Uterus (tissue), 4 donors: ENCODE results near the gene MMEL1. TPM values are rescaled to one million over a fixed set of nuclear protein-coding genes. Genes with fewer than 3 reads are reported as not detected.

Source experiments
- DNase-seq, 2 donors: peaks; one replicate each; pipeline ENCODE4 v3.0.0-alpha.2; 2019 to 2020
- H3K27ac ChIP-seq, 2 donors: fragments of 200-600 bp; sonication (generic); 1 replicate in 1 of 2; 2 replicates in 1 of 2; pipeline ENCODE4 v1.5.1; 2016 to 2018
- H3K27me3 ChIP-seq, 2 donors: fragments of 200-600 bp; sonication (generic); one replicate each; pipeline ENCODE4 v1.5.1; 2018 to 2019; ENCODE audit warnings: control low read depth in 1 of 2
- H3K36me3 ChIP-seq, 2 donors: fragments of 200-600 bp; sonication (generic); one replicate each; pipeline ENCODE4 v1.5.1; 2019; ENCODE audit warnings: control low read depth in 1 of 2
- H3K4me1 ChIP-seq, 2 donors: fragments of 200-600 bp; sonication (generic); one replicate each; pipeline ENCODE4 v1.5.1; 2018 to 2019; ENCODE audit warnings: control low read depth in 1 of 2
- H3K4me3 ChIP-seq, 2 donors: fragments of 200-600 bp; sonication (generic); 1 replicate in 1 of 2; 2 replicates in 1 of 2; pipeline ENCODE4 v1.5.1; 2018 to 2019; ENCODE audit warnings: mild to moderate bottlenecking in 1 of 2
- H3K9me3 ChIP-seq, 2 donors: fragments of 200-600 bp; sonication (generic); one replicate each; pipeline ENCODE4 v1.5.1; 2019; ENCODE audit warnings: control low read depth in 1 of 2
- CTCF ChIP-seq, 4 experiments: fragments of 200-600 bp in 2 of 4; fragments of 450-650 bp in 2 of 4; sonication (generic) in 2 of 4; IDR thresholded peaks; one replicate each; pipeline ENCODE4 v1.5.1; 2016 to 2019; ENCODE audit warnings: antibody characterized with exemption in 4 of 4, mild to moderate bottlenecking in 2 of 4, moderate library complexity in 1 of 4
- POLR2A ChIP-seq, 2 donors: fragments of 450-650 bp; IDR thresholded peaks; one replicate each; pipeline ENCODE4 v1.6.1; 2016; ENCODE audit warnings: antibody characterized with exemption in 2 of 2, mild to moderate bottlenecking in 1 of 2, moderate library complexity in 1 of 2
- intact Hi-C: fragments of 100-400 bp; cut with DNase I; formaldehyde crosslinking; loops from one replicate; pipeline ENCODE4 v1.15.1; 2023; ENCODE audit warnings: low total_unique reads
- total RNA-seq, 4 donors: library from RNA; depleted of rRNA in 3 of 4; stranded (reverse); fragments of >200 nt in 3 of 4; gene quantifications; one replicate each; pipeline versions ENCODE4 v1.1.0 to v1.2.4, GENCODE V29; 2014 to 2023
- donor health status: DM: yes; HTN: yes; CAD: no.

Gene MMEL1
- total RNA-seq, 4 donors from 2014 or later: 2.6 to 4.8 TPM; not detected in 2

- Histone ChIP-seq H3K4me1 (peaks cover 0 to 7% of the 10 kb centered on the region in 2 donors), H3K9me3 (no peaks in the 10 kb centered on the region), H3K27ac (peak overlapping the region; percentile 88 to 90), H3K27me3 (no peaks in the 10 kb centered on the region), H3K36me3 (no peaks in the 10 kb centered on the region), H3K4me3 (peak overlapping the region; percentile 58 to 82)
- no peak for TF ChIP-seq CTCF (IDR thresholded peaks at IDR 0.05)
- no peak for TF ChIP-seq POLR2A (IDR thresholded peaks at IDR 0.05)
- intact Hi-C loops: no loop called here
- no peak for DNase-seq
Observed at GRCh38 chr1:2557482-2558400, 75.1 kb downstream of the MMEL1 start.

DNA sequence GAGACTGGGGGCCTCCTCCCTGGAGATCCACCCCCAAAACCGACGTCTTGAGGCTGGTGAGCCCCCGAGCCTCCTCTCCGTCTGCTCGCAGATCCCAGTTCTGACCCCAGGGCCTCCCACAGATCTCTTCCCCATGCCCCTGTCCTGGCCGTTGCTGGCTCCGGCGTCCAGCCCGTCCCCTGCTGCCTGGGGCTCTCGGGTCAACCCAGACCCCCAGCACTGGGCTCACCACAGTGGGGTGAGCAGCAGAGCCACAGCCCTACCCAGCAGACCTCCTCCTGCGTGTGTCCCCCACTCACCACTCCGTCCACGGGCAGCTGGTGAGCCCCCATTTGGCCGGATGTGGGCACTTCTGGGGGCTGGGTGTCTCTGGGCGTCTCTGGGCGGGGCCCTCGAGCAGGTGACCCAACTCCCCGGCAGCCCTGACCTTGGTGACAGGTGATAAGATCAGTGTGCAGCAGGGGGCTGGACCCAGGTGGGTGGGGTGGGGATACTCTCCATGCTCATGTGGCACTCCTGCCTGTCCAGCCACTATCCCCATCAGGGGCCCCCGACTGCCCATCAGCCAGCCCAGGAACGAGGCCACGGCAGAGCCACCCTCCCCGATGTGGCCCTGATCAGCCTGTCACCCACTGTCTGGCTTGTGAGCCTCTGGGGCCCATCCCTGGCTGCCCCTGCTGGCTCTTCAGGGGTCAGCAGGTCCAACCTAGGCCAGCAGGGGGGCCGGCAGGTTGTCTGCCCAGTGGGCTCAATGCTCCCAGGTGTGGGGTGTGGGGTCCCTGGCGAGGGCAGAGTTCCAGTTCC is 75.9 kb downstream of the MMEL1 start:
- peaks cover 0 to 7% of the 10 kb centered on the region in 2 donors for H3K4me1 ChIP-seq
- DNase-seq: peak in 1 of 2 donors; percentile 36
- intact Hi-C loops: no loop called here
- no peak for TF ChIP-seq POLR2A (IDR thresholded peaks at IDR 0.05)
- H3K36me3 ChIP-seq: no peaks in the 10 kb centered on the region
- H3K9me3 ChIP-seq: no peaks in the 10 kb centered on the region
- H3K4me3 ChIP-seq: peak overlapping the region; percentile 58 to 82
- peak overlapping the region; percentile 88 to 90 for H3K27ac ChIP-seq
- H3K27me3 ChIP-seq: no peaks in the 10 kb centered on the region

DNA sequence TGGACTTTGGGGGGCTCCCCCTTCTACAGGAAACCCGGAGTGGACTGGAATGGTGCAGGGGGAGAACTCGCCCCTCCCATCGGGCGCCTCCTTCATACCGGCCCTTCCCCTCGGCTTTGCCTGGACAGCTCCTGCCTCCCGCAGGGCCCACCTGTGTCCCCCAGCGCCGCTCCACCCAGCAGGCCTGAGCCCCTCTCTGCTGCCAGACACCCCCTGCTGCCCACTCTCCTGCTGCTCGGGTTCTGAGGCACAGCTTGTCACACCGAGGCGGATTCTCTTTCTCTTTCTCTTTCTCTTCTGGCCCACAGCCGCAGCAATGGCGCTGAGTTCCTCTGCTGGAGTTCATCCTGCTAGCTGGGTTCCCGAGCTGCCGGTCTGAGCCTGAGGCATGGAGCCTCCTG is 76.5 kb downstream of the MMEL1 start, which contains the start of gene TNFRSF14:
TNFRSF14 (plus strand) TSS at position 95 of the 401 bp plus-strand sequence; CDS start at position 389, 294 bp downstream.
- no peaks in the 10 kb centered on the region for H3K36me3 ChIP-seq
- peak within 1 kb of the TSS; percentile 58 to 82 for H3K4me3 ChIP-seq
- no peaks in the 10 kb centered on the region for H3K9me3 ChIP-seq
- H3K4me1 ChIP-seq: peaks cover 0 to 7% of the 10 kb centered on the region in 2 donors
- intact Hi-C loops: no loop called here
- peak within 1 kb of the TSS; percentile 88 to 90 for H3K27ac ChIP-seq
- no peak for TF ChIP-seq CTCF (IDR thresholded peaks at IDR 0.05)
- no peak for TF ChIP-seq POLR2A (IDR thresholded peaks at IDR 0.05)
- DNase-seq: peak; percentile 52 to 61
- no peaks in the 10 kb centered on the region for H3K27me3 ChIP-seq

GRCh38 chr1:2555634-2556276 is 77.1 kb downstream of the MMEL1 start:
- H3K4me3 ChIP-seq: peak overlapping the region; percentile 58 to 82
- TF ChIP-seq CTCF (IDR thresholded peaks at IDR 0.05): peak in 1 of 4 experiments; percentile 11
- peak; percentile 72 to 73 for TF ChIP-seq POLR2A (IDR thresholded peaks at IDR 0.05)
- H3K27ac ChIP-seq: peak overlapping the region; percentile 88 to 90
- peak; percentile 83 to 85 for DNase-seq
- H3K27me3 ChIP-seq: no peaks in the 10 kb centered on the region
- H3K9me3 ChIP-seq: no peaks in the 10 kb centered on the region
- intact Hi-C loops: no loop called here
- H3K36me3 ChIP-seq: no peaks in the 10 kb centered on the region
- H3K4me1 ChIP-seq: peaks cover 0 to 7% of the 10 kb centered on the region in 2 donors
